ENCODE data around the gene DGKZ. TPM values are rescaled to one million over a fixed set of nuclear protein-coding genes. Genes with fewer than 3 reads are reported as not detected.

DGKZ gene
- total RNA-seq, 1 donor from 2014 or later = 78.8 TPM

- Histone ChIP-seq H3K4me1 (peaks cover 29% of the 10 kb centered on the region), H3K27me3 (peaks cover 12% of the 10 kb centered on the region), H3K4me3 (no peak overlapping the region), H3K36me3 (no peaks in the 10 kb centered on the region), H3K27ac (no peak overlapping the region), H3K9me3 (no peaks in the 10 kb centered on the region)
- no peak for DNase-seq (ENCODE audit: extremely low spot score in 2 of 2)
- intact Hi-C loops (cut with DNase I) = no loop called here
- TF ChIP-seq CTCF (IDR thresholded peaks at IDR 0.05) (no peak), POLR2A (IDR thresholded peaks at IDR 0.05) (no peak), POLR2AphosphoS5 (IDR thresholded peaks at IDR 0.05; ENCODE audit: insufficient read depth in 1 of 2, low read depth in 1 of 2) (no peak)
These were observed 13.1 kb upstream of the DGKZ start for GRCh38 chr11:46334211-46334610.

- H3K27me3 ChIP-seq = peaks cover 12% of the 10 kb centered on the region
These were observed 12.0 kb upstream of the DGKZ start for GRCh38 chr11:46335271-46335670.

GRCh38 chr11:46335890-46336562 lies 11.2 kb upstream of the DGKZ start:
- peaks cover 33% of the 10 kb centered on the region for H3K4me1 ChIP-seq
- no peak overlapping the region for H3K27ac ChIP-seq
- peaks cover 12% of the 10 kb centered on the region for H3K27me3 ChIP-seq
- no peaks in the 10 kb centered on the region for H3K9me3 ChIP-seq
- intact Hi-C loops (cut with DNase I) = no loop called here
- no peaks in the 10 kb centered on the region for H3K36me3 ChIP-seq
- no peak for DNase-seq (ENCODE audit: extremely low spot score in 2 of 2)
- TF ChIP-seq CTCF (IDR thresholded peaks at IDR 0.05) (no peak), POLR2A (IDR thresholded peaks at IDR 0.05) (no peak), POLR2AphosphoS5 (IDR thresholded peaks at IDR 0.05; ENCODE audit: insufficient read depth in 1 of 2, low read depth in 1 of 2) (no peak)
- H3K4me3 ChIP-seq = no peak overlapping the region

More at GRCh38 chr11:46335271-46335670, 12.0 kb upstream of the DGKZ start:
- H3K27ac ChIP-seq = no peak overlapping the region
- H3K9me3 ChIP-seq = no peaks in the 10 kb centered on the region
- H3K4me3 ChIP-seq = no peak overlapping the region
- H3K36me3 ChIP-seq = no peaks in the 10 kb centered on the region
- H3K4me1 ChIP-seq = peaks cover 33% of the 10 kb centered on the region
- TF ChIP-seq POLR2A (IDR thresholded peaks at IDR 0.05) (no peak), POLR2AphosphoS5 (IDR thresholded peaks at IDR 0.05; ENCODE audit: insufficient read depth in 1 of 2, low read depth in 1 of 2) (no peak), CTCF (IDR thresholded peaks at IDR 0.05) (no peak)
- intact Hi-C loops (cut with DNase I) = no loop called here
- DNase-seq (ENCODE audit: extremely low spot score in 2 of 2) = no peak

- no peak for DNase-seq (ENCODE audit: extremely low spot score in 2 of 2)
- intact Hi-C loops (cut with DNase I) = no loop called here
- H3K4me1 ChIP-seq = peaks cover 35% of the 10 kb centered on the region
- no peak overlapping the region for H3K4me3 ChIP-seq
- no peaks in the 10 kb centered on the region for H3K9me3 ChIP-seq
- no peaks in the 10 kb centered on the region for H3K36me3 ChIP-seq
- peaks cover 12% of the 10 kb centered on the region for H3K27me3 ChIP-seq
- TF ChIP-seq POLR2A (IDR thresholded peaks at IDR 0.05) (no peak), POLR2AphosphoS5 (IDR thresholded peaks at IDR 0.05; ENCODE audit: insufficient read depth in 1 of 2, low read depth in 1 of 2) (no peak), CTCF (IDR thresholded peaks at IDR 0.05) (no peak)
- no peak overlapping the region for H3K27ac ChIP-seq
These were observed 10.6 kb upstream of the DGKZ start for GRCh38 chr11:46336563-46337180.

Measured in vagina (tissue), 2 donors.